RWPE2 (cell line): ENCODE measurements around the gene SLC4A2.

ENCODE experiments used
- ATAC-seq: fragments of 200-7000 bp; cut with Tn5 transposase; 3 replicates; pipeline ENCODE4 v1.9.1; 2021; ENCODE audit warnings: low read depth
- DNase-seq: peaks from one replicate; pipeline ENCODE4 v3.0.0-alpha.2; 2020; ENCODE audit warnings: low spot score
- H3K27ac ChIP-seq: fragments of 450-650 bp; 2 replicates; pipeline ENCODE4 v1.5.1; 2017; ENCODE audit warnings: mild to moderate bottlenecking; ENCODE audit not compliant: poor library complexity, severe bottlenecking
- H3K27me3 ChIP-seq: fragments of 250-450 bp; sonication (Bioruptor Pico); 2 replicates; pipeline ENCODE4 v1.5.1; 2021; ENCODE audit warnings: mild to moderate bottlenecking, moderate library complexity; ENCODE audit not compliant: insufficient read depth, poor library complexity, severe bottlenecking
- H3K36me3 ChIP-seq: fragments of 250-450 bp; sonication (Bioruptor Pico); 2 replicates; pipeline ENCODE4 v1.5.1; 2020; ENCODE audit warnings: low read depth, mild to moderate bottlenecking, moderate library complexity
- H3K4me1 ChIP-seq: fragments of 250-450 bp; sonication (Bioruptor Pico); 2 replicates; pipeline ENCODE4 v1.5.1; 2021; ENCODE audit warnings: mild to moderate bottlenecking, moderate library complexity; ENCODE audit not compliant: insufficient read depth, poor library complexity, severe bottlenecking
- H3K4me3 ChIP-seq: fragments of 250-450 bp; sonication (Bioruptor Pico); 2 replicates; pipeline ENCODE4 v1.5.1; 2021; ENCODE audit warnings: mild to moderate bottlenecking, moderate library complexity; ENCODE audit not compliant: severe bottlenecking
- H3K9me3 ChIP-seq: fragments of 250-450 bp; sonication (Bioruptor Pico); 2 replicates; pipeline ENCODE4 v1.5.1; 2021; ENCODE audit warnings: mild to moderate bottlenecking, moderate library complexity; ENCODE audit not compliant: severe bottlenecking
- CTCF ChIP-seq: fragments of 450-650 bp; IDR thresholded peaks from one replicate; pipeline ENCODE4 v1.5.1; 2017; ENCODE audit warnings: mild to moderate bottlenecking, moderate library complexity; ENCODE audit not compliant: poor library complexity, severe bottlenecking

SLC4A2 gene

GRCh38 chr7:151057506-151057988, 1.8 kb upstream of the SLC4A2 start, which contains the start of gene CDK5:
Gene CDK5, minus strand, starts transcription at chr7:151057897. Its CDS starts 49 bp downstream, at chr7:151057848.
- no peak for TF ChIP-seq CTCF
- ATAC-seq (peak; percentile 9), DNase-seq (no peak)
- Histone ChIP-seq H3K27ac (peak within 1 kb of the TSS; percentile 86), H3K27me3 (no peaks in the 10 kb centered on the region), H3K36me3 (no peaks in the 10 kb centered on the region), H3K4me1 (peaks cover 21% of the 10 kb centered on the region), H3K4me3 (peak within 1 kb of the TSS; percentile 48), H3K9me3 (no peaks in the 10 kb centered on the region)

GRCh38 chr7:151057989-151058780, 1.2 kb upstream of the SLC4A2 start:
- ATAC-seq (peak; percentile 89), DNase-seq (peak; percentile 99)
- no peak for TF ChIP-seq CTCF
- peaks cover 25% of the 10 kb centered on the region for H3K4me1 ChIP-seq
- H3K27ac ChIP-seq: peak overlapping the region; percentile 86
- peak overlapping the region; percentile 48 for H3K4me3 ChIP-seq
- H3K27me3 ChIP-seq: no peaks in the 10 kb centered on the region
- H3K36me3 ChIP-seq: no peaks in the 10 kb centered on the region
- H3K9me3 ChIP-seq: no peaks in the 10 kb centered on the region

GRCh38 chr7:151058781-151059366, 515 bp upstream of the SLC4A2 start:
- Histone ChIP-seq H3K27me3 (no peaks in the 10 kb centered on the region), H3K9me3 (no peaks in the 10 kb centered on the region), H3K27ac (peak overlapping the region; percentile 86), H3K4me3 (peak overlapping the region; percentile 48), H3K36me3 (peaks cover 6% of the 10 kb centered on the region; the same call in 1 of the 2 replicates), H3K4me1 (peaks cover 28% of the 10 kb centered on the region)
- DNase-seq: no peak
- ATAC-seq: no peak
- TF ChIP-seq CTCF: no peak

GRCh38 chr7:151060113-151060415, 675 bp downstream of the SLC4A2 start:
- H3K4me3 ChIP-seq: peak overlapping the region; percentile 48
- peak overlapping the region; percentile 86 for H3K27ac ChIP-seq
- no peaks in the 10 kb centered on the region for H3K27me3 ChIP-seq
- no peak for DNase-seq
- no peak for TF ChIP-seq CTCF
- no peaks in the 10 kb centered on the region for H3K9me3 ChIP-seq
- no peak for ATAC-seq
- peaks cover 28% of the 10 kb centered on the region for H3K4me1 ChIP-seq
- peaks cover 16% of the 10 kb centered on the region for H3K36me3 ChIP-seq
